H1 (cell line): ENCODE results near the gene CD34. TPM values are rescaled to one million over a fixed set of nuclear protein-coding genes. Genes with fewer than 3 reads are reported as not detected.

ENCODE experiments used
- polyA plus RNA-seq, 7 experiments: library from polyadenylated mRNA; depleted of rRNA in 3 of 7; stranded (reverse) in 5 of 7; unstranded in 2 of 7; fragments of >200 nt in 5 of 7; fragments of 200-250 nt in 2 of 7; gene quantifications; 1 replicate in 5 of 7; 2 replicates in 1 of 7; 4 replicates in 1 of 7; pipeline versions ENCODE4 v1.2.1 to v1.2.3, GENCODE V29; 2011 to 2013; ENCODE audit warnings: missing spikeins in 2 of 7, mixed read lengths in 2 of 7
- total RNA-seq: library from RNA; stranded (reverse); fragmentation: NEBNext Ultra II Directional; extraction: Animal tissue kit (Norgen Biotek cat#: 25700); gene quantifications from 2 replicates; pipeline ENCODE4 v1.2.1, GENCODE V29; 2021
- TF ChIP-seq, protein P1 (sequence below): fragments of 300-600 bp; sonication (generic); IDR thresholded peaks from 2 replicates; pipeline ENCODE4 v1.7.1; 2012; ENCODE audit warnings: low read length, moderate library complexity, mild to moderate bottlenecking, inconsistent platforms; ENCODE audit not compliant: insufficient replicate concordance

CD34 gene
- total and polyA plus RNA-seq, 2 of the 8 experiments (the other 6 are each of a cell fraction or from before 2014, with no cell fraction given), result 0.39 to 0.54 TPM

DNA sequence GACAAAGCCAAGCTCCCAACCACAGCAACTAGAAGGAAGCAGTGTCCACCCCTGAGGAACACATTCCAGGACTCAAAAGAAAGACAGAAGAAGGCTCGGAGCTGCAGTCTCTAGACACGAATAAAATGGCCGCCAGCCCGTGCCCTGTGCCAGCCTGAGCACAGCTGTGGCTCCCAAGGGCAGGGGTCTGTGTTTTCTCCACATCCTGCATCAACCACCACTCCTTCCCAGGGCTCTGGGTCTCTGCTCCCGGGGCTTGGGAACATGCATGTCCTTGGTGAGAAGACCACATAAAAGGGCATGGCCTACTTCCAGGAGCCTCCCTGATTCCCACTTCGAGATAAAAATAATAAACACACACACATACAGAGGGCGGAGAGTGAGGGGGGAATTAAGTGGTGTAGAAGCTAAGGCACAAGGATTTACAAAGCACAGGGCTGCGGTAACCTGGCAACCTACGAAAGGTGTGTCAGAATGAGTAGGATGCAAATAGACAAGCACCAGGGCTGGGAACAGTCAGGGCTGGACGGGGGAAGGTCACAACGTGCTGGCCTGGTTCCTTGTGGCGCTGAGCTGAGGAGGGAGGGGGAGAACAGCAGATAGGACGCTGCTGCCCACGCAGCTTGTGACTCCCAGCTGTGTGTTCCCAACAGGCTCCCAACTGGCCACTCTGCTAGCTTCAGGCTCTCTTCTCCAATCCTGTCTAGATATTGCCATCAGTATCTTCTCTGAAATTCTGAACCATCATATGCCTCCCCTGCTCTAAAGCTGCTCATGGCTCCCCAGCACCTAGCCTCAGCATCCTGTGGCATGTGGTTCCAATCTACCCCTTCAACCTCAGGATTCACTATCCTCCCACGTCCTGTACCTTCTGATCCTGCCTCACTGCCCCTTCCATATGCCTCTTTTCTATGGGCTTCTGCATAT is 72.5 kb downstream of the CD34 start (continued):
- TF ChIP-seq, protein P1, sequence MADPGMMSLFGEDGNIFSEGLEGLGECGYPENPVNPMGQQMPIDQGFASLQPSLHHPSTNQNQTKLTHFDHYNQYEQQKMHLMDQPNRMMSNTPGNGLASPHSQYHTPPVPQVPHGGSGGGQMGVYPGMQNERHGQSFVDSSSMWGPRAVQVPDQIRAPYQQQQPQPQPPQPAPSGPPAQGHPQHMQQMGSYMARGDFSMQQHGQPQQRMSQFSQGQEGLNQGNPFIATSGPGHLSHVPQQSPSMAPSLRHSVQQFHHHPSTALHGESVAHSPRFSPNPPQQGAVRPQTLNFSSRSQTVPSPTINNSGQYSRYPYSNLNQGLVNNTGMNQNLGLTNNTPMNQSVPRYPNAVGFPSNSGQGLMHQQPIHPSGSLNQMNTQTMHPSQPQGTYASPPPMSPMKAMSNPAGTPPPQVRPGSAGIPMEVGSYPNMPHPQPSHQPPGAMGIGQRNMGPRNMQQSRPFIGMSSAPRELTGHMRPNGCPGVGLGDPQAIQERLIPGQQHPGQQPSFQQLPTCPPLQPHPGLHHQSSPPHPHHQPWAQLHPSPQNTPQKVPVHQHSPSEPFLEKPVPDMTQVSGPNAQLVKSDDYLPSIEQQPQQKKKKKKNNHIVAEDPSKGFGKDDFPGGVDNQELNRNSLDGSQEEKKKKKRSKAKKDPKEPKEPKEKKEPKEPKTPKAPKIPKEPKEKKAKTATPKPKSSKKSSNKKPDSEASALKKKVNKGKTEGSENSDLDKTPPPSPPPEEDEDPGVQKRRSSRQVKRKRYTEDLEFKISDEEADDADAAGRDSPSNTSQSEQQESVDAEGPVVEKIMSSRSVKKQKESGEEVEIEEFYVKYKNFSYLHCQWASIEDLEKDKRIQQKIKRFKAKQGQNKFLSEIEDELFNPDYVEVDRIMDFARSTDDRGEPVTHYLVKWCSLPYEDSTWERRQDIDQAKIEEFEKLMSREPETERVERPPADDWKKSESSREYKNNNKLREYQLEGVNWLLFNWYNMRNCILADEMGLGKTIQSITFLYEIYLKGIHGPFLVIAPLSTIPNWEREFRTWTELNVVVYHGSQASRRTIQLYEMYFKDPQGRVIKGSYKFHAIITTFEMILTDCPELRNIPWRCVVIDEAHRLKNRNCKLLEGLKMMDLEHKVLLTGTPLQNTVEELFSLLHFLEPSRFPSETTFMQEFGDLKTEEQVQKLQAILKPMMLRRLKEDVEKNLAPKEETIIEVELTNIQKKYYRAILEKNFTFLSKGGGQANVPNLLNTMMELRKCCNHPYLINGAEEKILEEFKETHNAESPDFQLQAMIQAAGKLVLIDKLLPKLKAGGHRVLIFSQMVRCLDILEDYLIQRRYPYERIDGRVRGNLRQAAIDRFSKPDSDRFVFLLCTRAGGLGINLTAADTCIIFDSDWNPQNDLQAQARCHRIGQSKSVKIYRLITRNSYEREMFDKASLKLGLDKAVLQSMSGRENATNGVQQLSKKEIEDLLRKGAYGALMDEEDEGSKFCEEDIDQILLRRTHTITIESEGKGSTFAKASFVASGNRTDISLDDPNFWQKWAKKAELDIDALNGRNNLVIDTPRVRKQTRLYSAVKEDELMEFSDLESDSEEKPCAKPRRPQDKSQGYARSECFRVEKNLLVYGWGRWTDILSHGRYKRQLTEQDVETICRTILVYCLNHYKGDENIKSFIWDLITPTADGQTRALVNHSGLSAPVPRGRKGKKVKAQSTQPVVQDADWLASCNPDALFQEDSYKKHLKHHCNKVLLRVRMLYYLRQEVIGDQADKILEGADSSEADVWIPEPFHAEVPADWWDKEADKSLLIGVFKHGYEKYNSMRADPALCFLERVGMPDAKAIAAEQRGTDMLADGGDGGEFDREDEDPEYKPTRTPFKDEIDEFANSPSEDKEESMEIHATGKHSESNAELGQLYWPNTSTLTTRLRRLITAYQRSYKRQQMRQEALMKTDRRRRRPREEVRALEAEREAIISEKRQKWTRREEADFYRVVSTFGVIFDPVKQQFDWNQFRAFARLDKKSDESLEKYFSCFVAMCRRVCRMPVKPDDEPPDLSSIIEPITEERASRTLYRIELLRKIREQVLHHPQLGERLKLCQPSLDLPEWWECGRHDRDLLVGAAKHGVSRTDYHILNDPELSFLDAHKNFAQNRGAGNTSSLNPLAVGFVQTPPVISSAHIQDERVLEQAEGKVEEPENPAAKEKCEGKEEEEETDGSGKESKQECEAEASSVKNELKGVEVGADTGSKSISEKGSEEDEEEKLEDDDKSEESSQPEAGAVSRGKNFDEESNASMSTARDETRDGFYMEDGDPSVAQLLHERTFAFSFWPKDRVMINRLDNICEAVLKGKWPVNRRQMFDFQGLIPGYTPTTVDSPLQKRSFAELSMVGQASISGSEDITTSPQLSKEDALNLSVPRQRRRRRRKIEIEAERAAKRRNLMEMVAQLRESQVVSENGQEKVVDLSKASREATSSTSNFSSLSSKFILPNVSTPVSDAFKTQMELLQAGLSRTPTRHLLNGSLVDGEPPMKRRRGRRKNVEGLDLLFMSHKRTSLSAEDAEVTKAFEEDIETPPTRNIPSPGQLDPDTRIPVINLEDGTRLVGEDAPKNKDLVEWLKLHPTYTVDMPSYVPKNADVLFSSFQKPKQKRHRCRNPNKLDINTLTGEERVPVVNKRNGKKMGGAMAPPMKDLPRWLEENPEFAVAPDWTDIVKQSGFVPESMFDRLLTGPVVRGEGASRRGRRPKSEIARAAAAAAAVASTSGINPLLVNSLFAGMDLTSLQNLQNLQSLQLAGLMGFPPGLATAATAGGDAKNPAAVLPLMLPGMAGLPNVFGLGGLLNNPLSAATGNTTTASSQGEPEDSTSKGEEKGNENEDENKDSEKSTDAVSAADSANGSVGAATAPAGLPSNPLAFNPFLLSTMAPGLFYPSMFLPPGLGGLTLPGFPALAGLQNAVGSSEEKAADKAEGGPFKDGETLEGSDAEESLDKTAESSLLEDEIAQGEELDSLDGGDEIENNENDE, result no peak
